NCI-H82 (cell line): ENCODE measurements around the gene SNIP1.
"Not testable (repeated sequence)": the region's sequence is repeated elsewhere in the genome, so short reads cannot be mapped to it uniquely, and the experiment has no call there.

Source experiments
- DNase-seq: peaks from one replicate; lab custom pipeline; 2025; lab: John Stamatoyannopoulos, UW

Gene SNIP1, protein sequence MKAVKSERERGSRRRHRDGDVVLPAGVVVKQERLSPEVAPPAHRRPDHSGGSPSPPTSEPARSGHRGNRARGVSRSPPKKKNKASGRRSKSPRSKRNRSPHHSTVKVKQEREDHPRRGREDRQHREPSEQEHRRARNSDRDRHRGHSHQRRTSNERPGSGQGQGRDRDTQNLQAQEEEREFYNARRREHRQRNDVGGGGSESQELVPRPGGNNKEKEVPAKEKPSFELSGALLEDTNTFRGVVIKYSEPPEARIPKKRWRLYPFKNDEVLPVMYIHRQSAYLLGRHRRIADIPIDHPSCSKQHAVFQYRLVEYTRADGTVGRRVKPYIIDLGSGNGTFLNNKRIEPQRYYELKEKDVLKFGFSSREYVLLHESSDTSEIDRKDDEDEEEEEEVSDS

DNA sequence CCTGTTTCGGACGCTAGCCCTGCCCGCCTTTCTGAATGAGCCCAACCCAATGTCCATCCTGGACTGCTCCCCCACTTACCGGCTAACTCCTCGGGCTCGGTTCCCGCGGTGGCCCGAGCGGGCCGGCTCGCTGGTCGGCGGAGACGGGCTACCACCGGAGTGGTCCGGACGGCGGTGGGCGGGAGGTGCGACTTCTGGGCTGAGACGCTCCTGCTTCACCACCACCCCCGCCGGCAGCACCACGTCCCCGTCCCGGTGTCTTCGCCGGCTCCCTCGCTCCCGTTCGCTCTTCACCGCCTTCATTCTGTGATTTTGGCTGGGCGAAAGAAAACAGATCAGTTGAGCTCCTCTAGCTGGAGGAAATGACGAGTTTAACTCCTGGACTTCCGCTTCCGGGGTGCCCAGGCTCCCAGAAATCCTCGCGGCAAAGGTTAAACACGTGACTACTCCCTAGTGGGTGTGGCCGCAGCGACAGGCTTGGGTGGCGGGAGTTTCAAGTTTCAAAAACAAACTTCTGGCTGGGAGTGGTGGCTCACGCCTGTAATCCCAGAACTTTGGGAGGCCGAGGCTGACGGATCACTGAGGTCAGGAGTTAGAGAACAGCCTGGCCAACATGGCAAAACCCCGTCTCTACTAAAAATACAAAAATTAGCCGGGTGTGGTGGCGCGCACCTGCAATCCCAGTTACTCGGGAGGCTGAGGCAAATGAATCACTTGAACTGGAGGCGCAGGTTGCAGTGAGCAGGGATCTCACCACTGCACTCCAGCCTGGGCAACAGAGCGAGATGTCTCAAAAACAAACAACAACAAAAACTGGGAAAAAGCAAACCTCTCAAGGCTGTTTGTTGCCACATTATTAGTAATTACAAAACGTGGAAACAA is at the start of gene SNIP1:
TSS of gene SNIP1 (minus strand) at position 367 of the 882 bp plus-strand sequence. CDS start at position 303, 64 bp downstream.
- peak; percentile 97 for DNase-seq

DNA sequence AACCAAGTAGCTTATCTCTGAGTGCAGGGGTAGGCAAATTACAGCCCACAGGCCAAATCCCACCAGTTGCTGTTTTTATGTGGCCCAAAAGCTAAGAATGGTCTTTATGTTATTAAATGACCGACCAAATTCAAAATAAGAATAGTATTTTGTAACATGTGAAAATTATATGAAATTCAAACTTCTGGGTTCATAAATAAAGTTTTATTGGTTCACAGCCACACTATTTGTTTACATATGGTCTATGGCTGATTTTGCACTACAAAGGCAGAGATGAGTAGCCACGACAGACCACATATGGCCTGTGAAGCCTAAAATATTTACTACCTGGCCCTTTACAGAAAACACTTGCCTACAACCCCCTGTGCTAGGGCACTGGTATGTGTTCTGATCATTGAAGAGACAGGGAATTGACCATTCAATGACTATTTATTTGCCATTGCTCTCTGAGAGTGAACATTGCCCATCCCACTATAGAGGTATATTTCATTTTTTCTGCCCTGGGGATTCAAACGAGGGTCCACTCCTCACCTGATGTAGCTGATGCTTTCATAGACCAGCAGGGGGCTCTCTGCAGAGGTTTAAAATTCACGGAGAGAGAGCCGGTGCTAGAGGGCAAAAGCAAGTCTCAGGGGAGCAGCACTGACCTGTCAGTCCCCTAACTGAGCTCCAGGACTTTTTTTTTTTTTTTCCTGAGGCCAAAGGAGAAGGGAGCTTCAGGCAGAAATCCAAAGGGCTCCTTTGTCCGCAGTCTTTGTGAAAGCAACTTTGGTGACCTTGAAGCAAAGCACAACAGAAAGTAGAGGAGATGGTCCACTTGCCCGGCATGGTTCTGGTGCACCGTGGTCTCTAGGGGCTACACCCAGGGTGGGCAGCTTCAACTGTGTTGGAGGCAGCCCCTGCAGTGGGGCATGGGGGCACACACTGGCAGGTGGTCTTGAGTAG is 48.9 kb upstream of the SNIP1 start:
- peak; percentile 82 for DNase-seq

DNA sequence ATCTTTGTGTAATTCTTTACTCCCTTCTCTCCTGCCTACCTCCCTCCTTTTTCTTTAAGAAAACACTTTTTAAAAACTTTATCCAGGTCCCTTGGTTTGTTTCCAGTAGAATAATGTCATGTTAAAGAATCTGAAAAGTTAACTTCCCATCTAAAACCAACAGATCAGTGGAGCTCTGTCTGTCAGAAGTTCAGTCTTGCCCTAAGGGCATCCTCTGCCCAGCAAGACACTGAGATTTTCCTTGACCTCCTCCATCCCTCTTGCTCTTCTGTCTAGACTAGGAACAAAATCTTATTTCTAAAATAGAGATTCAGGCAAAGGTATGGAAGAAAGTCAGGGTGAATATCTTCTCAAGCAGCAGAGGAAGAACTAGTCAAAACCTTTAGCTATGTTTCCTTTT is 47.3 kb upstream of the SNIP1 start:
- DNase-seq: no peak

DNA sequence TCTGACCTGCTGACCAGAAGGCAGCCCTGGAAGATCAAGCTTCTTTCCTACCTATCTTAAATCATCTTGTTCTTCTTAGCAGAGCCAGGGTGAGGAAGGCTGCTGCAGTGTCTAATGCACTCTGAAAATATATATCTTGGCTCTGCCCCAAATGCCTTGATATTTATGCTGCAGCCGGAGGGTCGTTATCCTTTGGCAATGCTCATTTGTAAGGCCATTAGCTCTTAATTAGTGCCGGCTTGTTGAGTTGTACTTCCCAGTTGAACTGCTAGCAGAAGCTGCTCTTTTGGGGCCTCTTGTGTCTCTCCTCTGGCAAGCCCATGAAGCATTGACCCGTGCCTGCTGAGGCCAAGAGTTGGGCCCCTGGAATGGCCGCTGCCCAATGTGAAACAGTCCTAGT is 45.8 kb upstream of the SNIP1 start:
- no peak for DNase-seq

DNA sequence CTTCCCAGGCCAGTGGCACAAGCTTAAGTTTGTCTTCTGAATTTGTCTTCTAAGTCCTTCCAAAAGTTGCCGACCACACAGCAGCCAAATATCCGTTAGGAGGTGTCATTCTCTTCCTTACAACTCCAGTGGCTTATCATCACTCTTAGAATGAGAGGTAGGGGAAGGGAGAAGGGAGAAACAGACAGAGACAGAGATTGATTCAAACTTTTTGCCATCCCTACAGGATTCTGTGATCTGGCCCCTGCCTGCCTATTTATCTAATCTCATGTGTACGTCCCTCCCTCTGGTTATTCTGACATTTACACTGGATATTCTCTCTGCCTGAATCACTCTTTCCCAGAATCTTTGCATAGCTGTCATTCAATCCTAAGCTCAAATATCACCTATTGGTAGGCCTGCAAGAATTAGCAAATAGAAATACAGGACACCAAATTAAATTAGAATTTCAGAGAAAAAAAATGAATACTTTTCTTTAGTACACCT is 42.1 kb upstream of the SNIP1 start:
- DNase-seq: no peak

DNA sequence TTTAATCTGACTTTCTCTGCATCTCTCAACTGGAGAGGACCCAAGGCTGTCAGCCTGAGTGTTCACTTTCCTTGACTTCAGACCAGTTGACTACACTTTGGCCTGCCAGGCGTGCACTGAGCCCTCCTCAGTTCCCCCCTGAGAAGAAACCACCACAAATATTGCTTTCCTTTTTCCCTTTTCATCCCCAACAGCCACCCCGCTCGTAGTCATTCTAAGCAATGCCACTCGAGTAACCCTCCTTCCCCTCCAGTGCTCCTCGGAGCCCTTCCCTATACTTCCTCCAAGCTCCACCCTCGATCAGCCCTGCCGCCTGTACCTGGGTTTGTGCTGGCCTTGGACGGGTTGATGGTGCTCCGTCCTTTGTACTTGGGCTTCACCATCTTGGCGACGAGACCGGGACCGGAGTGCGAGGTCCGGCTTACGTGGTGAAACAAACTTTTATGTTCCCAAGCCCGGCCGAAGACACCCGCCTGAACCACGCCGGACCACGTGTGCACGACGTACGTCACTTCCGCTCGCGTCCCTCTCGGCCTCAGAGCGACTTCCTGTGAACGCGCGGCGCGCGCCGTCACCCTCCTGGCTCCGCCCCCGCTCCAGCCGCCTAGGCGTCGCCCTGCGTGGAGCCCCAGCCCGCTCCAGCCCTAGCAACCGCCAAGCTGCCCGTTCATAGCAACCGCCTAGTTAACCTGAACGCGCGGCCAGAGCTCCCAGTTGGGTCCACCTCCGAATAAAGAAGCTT is 41.5 kb upstream of the SNIP1 start, which contains the start of gene GNL2:
TSS of gene GNL2 (minus strand) at position 498 of the 742 bp plus-strand sequence. CDS start at position 383, 115 bp downstream.
- peak; percentile 99 for DNase-seq

DNA sequence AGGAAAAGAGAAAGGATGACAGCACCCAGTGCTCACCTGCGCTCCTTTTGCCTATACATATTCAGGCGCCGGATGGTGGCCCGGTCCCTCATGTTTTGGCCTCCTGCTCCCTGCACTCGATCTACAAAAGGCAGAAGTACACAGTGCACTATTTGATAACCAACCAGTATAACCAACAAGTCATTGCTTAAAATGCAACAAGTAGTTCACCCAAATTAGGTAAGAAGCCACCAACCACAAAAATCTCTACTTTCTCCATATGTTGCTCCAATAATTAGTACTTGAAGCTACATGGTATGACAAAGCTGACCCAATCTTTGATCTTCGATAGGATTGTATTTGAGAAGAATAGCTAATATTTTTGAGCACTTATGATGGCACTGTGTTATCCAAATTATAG is 39.6 kb upstream of the SNIP1 start:
- DNase-seq: no peak

DNA sequence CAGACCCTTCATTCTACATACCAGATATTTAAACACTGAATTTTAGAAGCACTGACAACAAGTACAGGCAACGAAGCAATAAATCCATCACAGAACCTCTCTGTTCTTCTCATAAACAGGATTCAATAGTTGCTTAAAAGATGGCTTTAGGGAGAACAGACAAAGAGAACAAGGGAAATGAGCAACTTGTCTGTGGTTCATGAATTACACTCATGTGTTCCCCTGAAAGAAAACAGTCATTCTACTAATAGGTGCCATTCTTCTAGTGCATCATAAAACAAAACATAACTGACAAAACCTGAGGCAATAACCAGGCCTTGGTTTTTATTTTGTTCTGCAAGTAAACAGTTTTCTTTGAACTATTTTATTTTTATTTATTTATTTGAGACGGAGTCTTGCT is 34.8 kb upstream of the SNIP1 start:
- no peak for DNase-seq

DNA sequence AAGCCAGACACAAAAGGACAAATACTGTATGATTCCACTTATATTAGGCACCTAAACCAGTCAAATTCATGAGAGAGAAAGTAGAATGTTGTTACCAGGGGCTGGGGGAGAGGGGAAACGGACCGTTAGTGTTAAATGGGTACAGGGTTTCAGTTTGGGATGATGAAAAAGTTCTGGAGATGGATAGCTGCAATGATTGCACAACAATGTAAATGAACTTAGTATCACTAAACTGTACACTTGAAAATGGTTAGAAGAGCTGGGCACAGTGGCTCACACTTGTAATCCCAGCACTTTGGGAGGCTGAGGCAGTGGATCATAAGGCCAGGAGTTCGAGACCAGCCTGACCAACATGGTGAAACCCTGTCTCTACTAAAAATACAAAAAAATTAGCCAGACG is 30.5 kb upstream of the SNIP1 start:
- not testable (repeated sequence) for DNase-seq

DNA sequence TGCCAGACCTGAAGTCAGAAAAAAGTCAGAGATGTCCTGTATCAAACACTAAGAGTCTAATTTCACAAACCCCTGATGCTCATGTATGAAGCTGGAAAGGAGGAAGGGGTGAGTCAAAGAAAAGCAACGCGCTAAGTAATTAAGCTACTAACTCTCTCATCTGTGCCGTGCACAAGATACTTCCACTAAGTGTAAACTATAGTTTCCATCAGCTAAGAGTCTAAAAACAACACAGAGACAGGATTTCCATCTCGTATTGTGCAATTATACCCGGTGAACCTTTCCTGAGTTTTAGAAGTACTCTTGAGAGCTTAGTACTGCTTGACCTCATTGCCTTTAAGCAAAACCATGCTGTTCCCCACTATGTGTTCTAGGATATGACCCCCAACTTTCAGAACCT is 21.6 kb upstream of the SNIP1 start:
- no peak for DNase-seq

DNA sequence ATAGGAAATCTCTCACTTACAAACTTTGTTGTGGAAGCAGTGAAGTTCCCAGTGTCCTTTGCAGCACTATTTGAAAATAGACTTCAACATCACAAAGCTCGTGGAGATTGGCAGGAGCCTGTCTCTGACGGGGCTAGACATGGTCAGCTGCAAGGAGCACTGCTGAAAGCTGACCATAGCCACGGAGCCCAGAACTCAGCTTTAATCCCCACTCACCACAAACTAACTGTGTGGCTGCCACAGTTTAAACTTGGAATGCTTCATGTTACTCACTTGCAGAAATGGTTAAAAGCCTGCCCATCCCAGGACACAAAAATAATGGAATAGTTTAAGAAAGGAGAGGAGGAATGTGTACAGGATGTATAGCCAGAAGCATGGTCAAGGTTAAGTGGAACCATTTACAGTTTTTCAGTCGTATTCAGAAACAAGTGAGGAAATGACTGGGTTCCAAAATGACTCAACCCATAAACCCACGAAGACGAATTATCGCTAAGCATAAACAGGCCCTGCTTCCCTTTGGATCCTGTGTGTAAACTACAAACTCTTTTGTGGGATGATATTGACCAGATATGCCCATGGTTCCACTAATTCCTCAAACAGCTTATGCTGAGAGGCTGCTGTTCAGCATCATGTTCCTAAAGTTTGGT is 20.9 kb upstream of the SNIP1 start:
- DNase-seq: no peak

DNA sequence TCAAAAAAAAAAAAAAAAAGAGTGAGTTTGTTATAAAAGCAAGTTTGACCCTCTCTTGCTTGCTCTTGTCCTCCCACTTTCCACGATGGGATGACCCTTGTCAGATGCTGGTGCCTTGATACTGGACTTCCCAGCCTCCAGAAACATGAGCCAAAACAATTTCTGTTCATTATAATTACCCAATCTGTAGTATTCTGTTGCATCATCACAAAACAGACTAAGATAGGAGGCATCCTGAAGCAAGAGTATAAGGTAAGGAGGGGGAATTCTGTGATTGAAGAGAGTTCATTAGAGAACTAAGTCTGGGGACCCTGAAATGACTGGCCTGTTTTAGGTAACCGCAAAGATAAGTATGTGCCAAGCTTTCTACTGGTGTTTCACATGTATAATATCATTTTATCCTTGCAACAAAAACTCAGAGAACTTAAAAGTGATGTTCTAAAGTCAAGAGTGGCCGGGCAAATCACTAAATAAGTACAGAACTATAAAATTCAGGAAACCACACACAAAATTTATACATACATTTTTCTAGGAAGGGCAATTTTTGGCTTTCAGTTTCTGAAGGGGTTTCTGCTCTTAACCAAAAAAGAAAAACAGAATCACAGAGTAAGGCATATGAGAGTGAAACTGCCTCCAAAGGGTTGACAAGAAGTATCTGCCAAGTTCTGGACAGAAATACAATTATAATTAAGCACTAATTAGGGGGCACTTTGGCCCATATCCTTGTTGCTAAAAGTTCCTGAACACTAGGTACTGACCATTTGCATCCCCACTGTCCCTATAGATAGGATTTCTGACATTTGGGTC is 16.6 kb upstream of the SNIP1 start:
- no peak for DNase-seq

DNA sequence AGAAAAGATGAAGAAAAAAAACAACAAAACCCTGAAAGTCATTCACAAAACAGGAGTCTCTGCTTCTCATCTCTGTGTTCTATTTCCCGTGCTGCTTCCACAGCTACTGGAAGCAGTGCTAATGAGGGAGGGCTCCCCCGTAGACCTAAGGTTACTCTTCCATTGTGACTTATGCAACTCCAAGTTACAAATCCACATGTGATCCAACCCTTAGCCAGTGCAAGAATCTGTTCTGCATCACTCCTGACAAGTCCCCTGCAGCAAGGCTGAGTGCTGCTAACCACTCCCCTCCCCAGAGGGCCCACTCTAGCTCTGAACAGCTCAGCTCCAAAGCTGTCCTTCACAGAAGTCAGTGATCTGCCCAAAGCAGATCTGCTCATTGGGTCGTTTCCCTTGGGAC is 12.9 kb upstream of the SNIP1 start:
- no peak for DNase-seq

DNA sequence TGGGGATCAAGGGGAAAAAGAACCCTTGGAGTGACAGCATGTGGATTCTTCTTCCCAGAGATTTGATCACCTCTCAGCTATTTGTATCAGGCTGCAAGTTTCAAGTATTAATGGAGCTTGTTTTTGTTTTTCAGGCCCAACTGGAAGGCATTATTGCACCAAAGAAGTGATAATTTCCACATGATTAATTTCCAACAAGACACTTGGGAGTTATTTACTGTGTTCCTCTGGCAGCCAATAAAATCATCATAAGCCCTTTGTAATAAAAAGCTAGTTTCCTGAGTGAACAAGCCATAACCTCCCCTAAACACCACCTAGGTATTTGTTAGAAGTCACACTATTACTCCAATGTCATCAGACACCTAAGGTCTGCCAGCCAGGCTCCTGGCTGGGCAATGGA is 10.8 kb upstream of the SNIP1 start:
- no peak for DNase-seq

DNA sequence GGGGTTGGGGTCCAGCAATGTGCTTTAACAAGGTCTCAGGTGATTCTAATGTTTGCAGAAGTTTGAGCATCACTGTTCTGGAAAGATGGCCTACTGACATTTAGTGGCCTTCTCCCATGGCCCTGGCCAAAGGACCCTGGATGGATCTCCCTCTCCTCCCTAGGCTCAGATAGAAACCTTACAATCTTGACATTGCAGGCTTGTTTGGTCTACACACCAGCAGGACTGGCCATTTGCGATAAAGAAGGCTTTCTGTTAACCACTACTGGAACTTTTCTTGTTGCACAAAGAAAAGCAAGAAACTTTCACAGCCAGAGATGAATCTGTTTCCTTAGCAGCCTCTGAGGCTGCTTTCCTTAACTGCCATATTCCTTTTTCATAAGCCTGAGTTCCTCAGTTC is 8.9 kb upstream of the SNIP1 start:
- DNase-seq: no peak

DNA sequence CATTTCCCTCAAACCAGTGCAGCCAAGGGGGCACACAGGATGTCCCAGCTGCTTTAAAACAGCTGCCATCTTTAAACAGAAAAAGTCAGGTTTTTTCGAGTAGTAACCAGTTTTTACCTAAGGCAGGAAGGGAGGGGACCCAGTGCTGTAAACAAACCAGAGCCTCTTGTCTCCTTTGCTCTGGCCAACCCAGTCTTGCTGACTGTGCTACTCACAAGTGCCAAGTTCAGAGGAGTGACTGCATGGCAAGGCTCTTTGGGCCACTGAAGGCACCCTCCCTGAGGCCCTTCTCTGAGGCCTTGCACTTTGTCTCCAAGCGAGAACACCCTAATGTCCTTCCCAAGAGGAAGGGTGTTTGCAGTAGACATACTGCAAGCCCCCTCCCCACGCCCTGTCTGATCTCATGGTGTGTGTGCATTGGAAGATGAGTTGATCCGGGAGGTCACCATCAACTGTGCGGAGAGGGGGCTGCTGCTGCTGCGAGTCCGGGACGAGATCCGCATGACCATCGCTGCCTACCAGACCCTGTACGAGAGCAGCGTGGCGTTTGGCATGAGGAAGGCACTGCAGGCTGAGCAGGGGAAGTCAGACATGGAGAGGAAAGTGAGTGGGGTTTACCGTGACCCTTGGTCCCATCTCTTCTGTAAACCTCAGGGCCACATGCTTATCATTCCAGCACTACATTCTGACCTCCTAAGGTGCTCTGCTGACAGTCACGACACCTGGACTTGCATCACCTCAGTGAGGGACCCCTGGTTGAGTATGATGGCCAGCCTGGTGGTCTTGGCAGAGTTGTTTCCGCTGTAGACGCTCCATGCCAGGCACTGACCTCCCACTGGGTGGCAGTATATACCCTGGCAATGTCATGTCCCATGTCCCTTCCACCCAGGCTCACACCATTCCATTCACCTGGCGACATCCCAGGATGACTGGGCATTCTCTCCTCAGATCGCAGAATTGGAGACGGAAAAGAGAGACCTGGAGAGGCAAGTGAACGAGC is 7.3 kb upstream of the SNIP1 start:
- peak; percentile 62 for DNase-seq

DNA sequence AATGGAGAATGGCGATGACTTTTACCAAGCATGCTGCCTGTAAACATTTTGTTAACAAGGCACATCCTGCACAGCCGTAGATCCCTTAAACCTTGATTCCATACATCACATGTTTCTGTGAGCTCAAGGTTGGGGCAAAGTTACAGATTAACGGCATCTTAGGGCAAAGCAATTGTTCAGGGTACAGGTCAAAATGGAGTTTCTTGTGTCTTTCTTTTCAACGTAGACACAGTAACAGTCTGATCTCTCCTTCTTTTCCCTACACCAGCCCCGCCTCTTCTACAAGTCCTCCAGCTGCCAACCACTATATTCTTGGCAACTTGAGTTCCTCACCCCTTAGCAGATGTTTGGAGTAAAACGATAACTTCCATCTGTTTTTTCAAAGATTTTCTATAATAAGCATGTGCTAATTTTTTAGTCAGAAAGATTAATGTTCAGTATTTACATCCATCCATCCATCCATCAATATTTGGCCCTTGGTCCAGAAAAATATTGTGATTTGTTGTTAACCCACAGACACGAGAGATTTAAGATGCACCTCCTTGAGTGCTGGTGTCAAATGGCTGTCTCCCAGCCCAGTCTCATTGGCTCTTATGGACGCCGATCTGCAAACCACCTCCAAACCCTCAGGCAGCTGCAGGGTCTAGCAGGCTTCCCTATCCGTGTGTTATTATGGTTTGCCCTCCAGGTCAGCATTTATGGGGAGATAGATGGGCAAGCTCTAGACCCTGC is 6.5 kb upstream of the SNIP1 start:
- DNase-seq: peak; percentile 23

DNA sequence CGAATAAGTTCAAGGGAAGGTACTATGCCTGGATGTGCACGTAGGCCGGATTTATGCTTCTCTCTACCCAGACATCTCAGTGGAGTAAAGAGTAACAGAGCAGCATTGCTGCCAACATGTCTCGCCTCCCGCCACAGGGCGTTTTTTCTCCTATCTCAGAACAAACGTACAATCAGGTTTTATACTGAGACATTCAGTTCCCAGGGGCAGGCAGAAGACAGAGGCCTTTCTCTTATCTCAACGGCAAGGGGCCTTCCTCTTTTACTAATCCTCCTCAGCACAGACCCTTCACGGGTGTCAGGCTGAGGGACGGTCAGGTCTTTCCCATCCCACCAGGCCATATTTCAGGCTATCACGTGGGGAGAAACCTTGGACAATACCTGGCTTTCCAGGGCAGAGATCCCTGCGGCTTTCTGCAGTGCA is 5.9 kb upstream of the SNIP1 start:
- DNase-seq: not testable (repeated sequence)
